Testis (tissue), 2 donors: ENCODE results near the gene TPSD1.

Source experiments
- POLR2A ChIP-seq: fragments of 450-650 bp; IDR thresholded peaks from one replicate; pipeline ENCODE4 v1.6.1; 2017; ENCODE audit warnings: antibody characterized with exemption, mild to moderate bottlenecking, moderate library complexity
- TF ChIP-seq, protein P1 (sequence below), 3 experiments: fragments of 450-650 bp in 2 of 3; fragments of 200-600 bp in 1 of 3; sonication (generic) in 1 of 3; IDR thresholded peaks; one replicate each; pipeline ENCODE4 v1.5.1; 2016 to 2019; ENCODE audit warnings: antibody characterized with exemption in 3 of 3, mild to moderate bottlenecking in 2 of 3, moderate library complexity in 1 of 3

DNA sequence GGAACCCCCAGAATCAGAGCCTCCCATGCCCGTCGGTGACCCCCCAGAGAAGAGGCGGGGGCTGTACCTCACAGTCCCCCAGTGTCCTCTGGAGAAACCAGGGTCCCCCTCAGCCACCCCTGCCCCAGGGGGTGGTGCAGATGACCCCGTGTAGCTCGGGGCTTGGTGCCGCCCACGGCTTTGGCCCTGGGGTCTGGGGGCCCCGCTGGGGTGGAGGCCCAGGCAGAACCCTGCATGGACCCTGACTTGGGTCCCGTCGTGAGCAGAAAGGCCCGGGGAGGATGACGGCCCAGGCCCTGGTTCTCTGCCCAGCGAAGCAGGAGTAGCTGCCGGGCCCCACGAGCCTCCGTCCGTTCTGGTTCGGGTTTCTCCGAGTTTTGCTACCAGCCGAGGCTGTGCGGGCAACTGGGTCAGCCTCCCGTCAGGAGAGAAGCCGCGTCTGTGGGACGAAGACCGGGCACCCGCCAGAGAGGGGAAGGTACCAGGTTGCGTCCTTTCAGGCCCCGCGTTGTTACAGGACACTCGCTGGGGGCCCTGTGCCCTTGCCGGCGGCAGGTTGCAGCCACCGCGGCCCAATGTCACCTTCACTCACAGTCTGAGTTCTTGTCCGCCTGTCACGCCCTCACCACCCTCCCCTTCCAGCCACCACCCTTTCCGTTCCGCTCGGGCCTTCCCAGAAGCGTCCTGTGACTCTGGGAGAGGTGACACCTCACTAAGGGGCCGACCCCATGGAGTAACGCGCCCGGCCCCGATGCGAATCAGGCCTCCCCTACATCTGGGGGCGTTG, 34.8 kb upstream of the TPSD1 start:
- TF ChIP-seq, protein P1, sequence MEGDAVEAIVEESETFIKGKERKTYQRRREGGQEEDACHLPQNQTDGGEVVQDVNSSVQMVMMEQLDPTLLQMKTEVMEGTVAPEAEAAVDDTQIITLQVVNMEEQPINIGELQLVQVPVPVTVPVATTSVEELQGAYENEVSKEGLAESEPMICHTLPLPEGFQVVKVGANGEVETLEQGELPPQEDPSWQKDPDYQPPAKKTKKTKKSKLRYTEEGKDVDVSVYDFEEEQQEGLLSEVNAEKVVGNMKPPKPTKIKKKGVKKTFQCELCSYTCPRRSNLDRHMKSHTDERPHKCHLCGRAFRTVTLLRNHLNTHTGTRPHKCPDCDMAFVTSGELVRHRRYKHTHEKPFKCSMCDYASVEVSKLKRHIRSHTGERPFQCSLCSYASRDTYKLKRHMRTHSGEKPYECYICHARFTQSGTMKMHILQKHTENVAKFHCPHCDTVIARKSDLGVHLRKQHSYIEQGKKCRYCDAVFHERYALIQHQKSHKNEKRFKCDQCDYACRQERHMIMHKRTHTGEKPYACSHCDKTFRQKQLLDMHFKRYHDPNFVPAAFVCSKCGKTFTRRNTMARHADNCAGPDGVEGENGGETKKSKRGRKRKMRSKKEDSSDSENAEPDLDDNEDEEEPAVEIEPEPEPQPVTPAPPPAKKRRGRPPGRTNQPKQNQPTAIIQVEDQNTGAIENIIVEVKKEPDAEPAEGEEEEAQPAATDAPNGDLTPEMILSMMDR (IDR thresholded peaks at IDR 0.05) = no peak
- TF ChIP-seq POLR2A = no peak
